H1 (cell line): ENCODE results near the gene HSF2. TPM values are rescaled to one million over a fixed set of nuclear protein-coding genes. Genes with fewer than 3 reads are reported as not detected.

Source experiments
- CTCF ChIA-PET: fragments of 300-600 bp; sonication (Branson Sonifier 250); formaldehyde crosslinking; loops from one replicate; lab custom pipeline; 2021; ENCODE audit not compliant: partially characterized antibody; lab: Charles Lee
- POLR2A ChIA-PET: fragments of 300-600 bp; sonication (Branson Sonifier 250); formaldehyde crosslinking; loops from one replicate; lab custom pipeline; 2021; ENCODE audit warnings: inconsistent platforms; ENCODE audit not compliant: partially characterized antibody; lab: Charles Lee
- DNase-seq, 2 experiments: peaks; one replicate each; pipeline versions ENCODE4 v3.0.0 to v3.0.0-alpha.2; 2010 to 2022; ENCODE audit warnings: low spot score in 2 of 2, low read depth in 1 of 2, mixed read lengths in 1 of 2
- FAIRE-seq: peaks from 2 replicates; lab custom pipeline; 2011; peaks lifted over from hg19 to GRCh38; lab: Jason Lieb, UNC
- H2AFZ ChIP-seq: 2 replicates; pipeline ENCODE4 v1.8.1; 2012; ENCODE audit warnings: low read length, inconsistent platforms
- H2AK5ac ChIP-seq: 2 replicates; pipeline ENCODE4 v1.6.1; 2013; ENCODE audit warnings: low read depth, low read length
- H2BK120ac ChIP-seq: replicated peaks from 2 replicates; pipeline ENCODE3; 2013; ENCODE audit warnings: low read depth, low read length, inconsistent platforms
- H2BK12ac ChIP-seq: 2 replicates; pipeline ENCODE4 v1.6.1; 2013; ENCODE audit warnings: low read depth, low read length
- H2BK15ac ChIP-seq: 2 replicates; pipeline ENCODE4 v1.6.1; 2013; ENCODE audit warnings: low read length
- H2BK20ac ChIP-seq: 2 replicates; pipeline ENCODE4 v1.6.1; 2013; ENCODE audit warnings: low read length
- H2BK5ac ChIP-seq: 2 replicates; pipeline ENCODE4 v1.6.1; 2013; ENCODE audit warnings: low read depth, low read length
- H3K14ac ChIP-seq: 2 replicates; pipeline ENCODE4 v1.6.1; 2013; ENCODE audit warnings: inconsistent platforms; ENCODE audit not compliant: insufficient read length
- H3K18ac ChIP-seq: 2 replicates; pipeline ENCODE4 v1.6.1; 2013; ENCODE audit warnings: low read length; ENCODE audit errors: extremely low read depth
- H3K23ac ChIP-seq: 2 replicates; pipeline ENCODE4 v1.6.1; 2013; ENCODE audit warnings: inconsistent platforms; ENCODE audit not compliant: insufficient read length
- H3K23me2 ChIP-seq: 2 replicates; pipeline ENCODE4 v1.6.1; 2013; ENCODE audit warnings: low read depth, low read length
- H3K27ac ChIP-seq: 2 replicates; pipeline ENCODE4 v1.6.1; 2011; ENCODE audit warnings: low read depth, low read length, inconsistent platforms
- H3K27me3 ChIP-seq, 4 experiments: replicated peaks in 1 of 4; 1 replicate in 1 of 4; 2 replicates in 3 of 4; pipeline versions ENCODE4 v1.6.1 to v1.8.1; 2011 to 2013; ENCODE audit warnings: low read length in 3 of 4, mild to moderate bottlenecking in 3 of 4, inconsistent platforms in 2 of 4, mixed read lengths in 2 of 4, moderate library complexity in 1 of 4; ENCODE audit not compliant: control insufficient read depth in 3 of 4, insufficient read depth in 3 of 4; ENCODE audit errors: extremely low read depth in 1 of 4
- H3K36me3 ChIP-seq, 4 experiments: 2 replicates each; pipeline versions ENCODE4 v1.6.1 to v1.8.1; 2011 to 2013; ENCODE audit warnings: mild to moderate bottlenecking in 4 of 4, low read length in 3 of 4, moderate library complexity in 2 of 4, control low read depth in 1 of 4, inconsistent platforms in 1 of 4; ENCODE audit not compliant: insufficient read depth in 4 of 4, control insufficient read depth in 2 of 4
- H3K4ac ChIP-seq: replicated peaks from 2 replicates; pipeline ENCODE3; 2013; ENCODE audit warnings: low read length, low read depth, mixed read lengths, inconsistent platforms; ENCODE audit not compliant: insufficient read length
- H3K4me1 ChIP-seq, 4 experiments: replicated peaks in 1 of 4; 1 replicate in 1 of 4; 2 replicates in 3 of 4; pipeline versions ENCODE4 v1.6.1 to v1.8.1; 2011 to 2013; ENCODE audit warnings: low read length in 3 of 4, inconsistent platforms in 2 of 4, mixed read lengths in 1 of 4; ENCODE audit not compliant: insufficient read depth in 4 of 4, control insufficient read depth in 3 of 4
- H3K4me2 ChIP-seq, 2 experiments: 2 replicates each; pipeline versions ENCODE4 v1.6.1 to v1.8.1; 2011 to 2013; ENCODE audit warnings: low read depth in 2 of 2, low read length in 2 of 2, control low read depth in 1 of 2, inconsistent platforms in 1 of 2, mild to moderate bottlenecking in 1 of 2; ENCODE audit not compliant: insufficient read depth in 1 of 2
- H3K4me3 ChIP-seq, 4 experiments: fragments of 200-600, 300-600 bp in 1 of 4; sonication (generic), shearing (Covaris generic), sonication (Bioruptor Twin) in 1 of 4; 2 replicates each; pipeline versions ENCODE4 v1.5.1 to v1.8.1; 2011 to 2016; ENCODE audit warnings: low read length in 4 of 4, low read depth in 3 of 4, control low read depth in 2 of 4, inconsistent platforms in 2 of 4, mild to moderate bottlenecking in 2 of 4, mixed read lengths in 1 of 4, moderate library complexity in 1 of 4; ENCODE audit not compliant: insufficient read depth in 2 of 4; ENCODE audit errors: extremely low read depth in 1 of 4
- H3K56ac ChIP-seq: replicated peaks from 2 replicates; pipeline ENCODE3; 2013; ENCODE audit warnings: low read depth, mild to moderate bottlenecking, mixed read lengths, low read length, inconsistent platforms; ENCODE audit not compliant: insufficient read length
- H3K79me1 ChIP-seq: 2 replicates; pipeline ENCODE4 v1.6.1; 2013; ENCODE audit warnings: low read depth, low read length, control low read depth
- H3K79me2 ChIP-seq, 2 experiments: 2 replicates each; pipeline versions ENCODE4 v1.6.1 to v1.8.1; 2012 to 2013; ENCODE audit warnings: low read length in 2 of 2, mild to moderate bottlenecking in 2 of 2, inconsistent platforms in 1 of 2; ENCODE audit not compliant: insufficient read depth in 2 of 2, control insufficient read depth in 1 of 2
- H3K9ac ChIP-seq, 4 experiments: replicated peaks in 1 of 4; 1 replicate in 1 of 4; 2 replicates in 3 of 4; pipeline versions ENCODE4 v1.6.1 to v1.8.1; 2011 to 2013; ENCODE audit warnings: low read depth in 3 of 4, low read length in 3 of 4, control low read depth in 2 of 4, mild to moderate bottlenecking in 2 of 4, moderate library complexity in 2 of 4, inconsistent platforms in 1 of 4; ENCODE audit errors: extremely low read depth in 1 of 4
- H3K9me3 ChIP-seq, 2 experiments: 2 replicates each; pipeline versions ENCODE4 v1.6.1 to v1.8.1; 2012 to 2013; ENCODE audit warnings: mild to moderate bottlenecking in 2 of 2, moderate library complexity in 2 of 2, control low read depth in 1 of 2, inconsistent platforms in 1 of 2, low read depth in 1 of 2, low read length in 1 of 2, mixed read lengths in 1 of 2; ENCODE audit not compliant: insufficient read depth in 2 of 2
- H4K20me1 ChIP-seq, 2 experiments: replicated peaks in 1 of 2; 2 replicates each; pipeline versions ENCODE3 to v1.8.1; 2011 to 2013; ENCODE audit warnings: inconsistent platforms in 2 of 2, low read length in 2 of 2, mild to moderate bottlenecking in 1 of 2; ENCODE audit not compliant: insufficient read depth in 2 of 2, control insufficient read depth in 1 of 2
- H4K5ac ChIP-seq: 2 replicates; pipeline ENCODE4 v1.6.1; 2013; ENCODE audit warnings: low read length, low read depth, mixed read lengths, inconsistent platforms; ENCODE audit not compliant: insufficient read length
- H4K8ac ChIP-seq: 2 replicates; pipeline ENCODE4 v1.8.0; 2013; ENCODE audit warnings: mild to moderate bottlenecking, moderate library complexity, low read length, inconsistent platforms; ENCODE audit not compliant: insufficient read depth; ENCODE audit errors: extremely low read depth
- H4K91ac ChIP-seq: replicated peaks from 2 replicates; pipeline ENCODE3; 2013; ENCODE audit warnings: low read length, mixed read lengths, inconsistent platforms; ENCODE audit not compliant: insufficient read length
- CBX5 ChIP-seq: fragments of 300-800, 300-1000 bp; sonication (generic); IDR thresholded peaks from 2 replicates; pipeline ENCODE4 v1.7.1; 2016; ENCODE audit warnings: antibody characterized with exemption, low read length, low read depth
- POLR2AphosphoS5 ChIP-seq: IDR thresholded peaks from 2 replicates; pipeline ENCODE4 v1.6.1; 2011; ENCODE audit warnings: low read depth, low read length
- RXRA ChIP-seq: IDR thresholded peaks from 2 replicates; pipeline ENCODE4 v1.6.1; 2011; ENCODE audit warnings: low read depth, mild to moderate bottlenecking, low read length, moderate library complexity; ENCODE audit not compliant: insufficient read depth
- WGBS, 2 experiments: shearing (Covaris generic) in 1 of 2; methylation state at CpG; one replicate each; pipeline versions ENCODE4 v1.1.6 to v1.1.7; 2013 to 2015; ENCODE audit warnings: low lambda C conversion rate in 2 of 2, mixed read lengths in 2 of 2, inconsistent platforms in 1 of 2, low coverage in 1 of 2, missing lambda C conversion rate in 1 of 2; ENCODE audit not compliant: insufficient replicate concordance in 2 of 2, insufficient coverage in 1 of 2, insufficient read length in 1 of 2; ENCODE audit errors: extremely low coverage in 1 of 2, missing lambda C conversion rate in 1 of 2; 5-methylcytosine and 5-hydroxymethylcytosine counted together
- polyA plus RNA-seq, 7 experiments: library from polyadenylated mRNA; depleted of rRNA in 3 of 7; stranded (reverse) in 5 of 7; unstranded in 2 of 7; fragments of >200 nt in 5 of 7; fragments of 200-250 nt in 2 of 7; gene quantifications; 1 replicate in 5 of 7; 2 replicates in 1 of 7; 4 replicates in 1 of 7; pipeline versions ENCODE4 v1.2.1 to v1.2.3, GENCODE V29; 2011 to 2013; ENCODE audit warnings: missing spikeins in 2 of 7, mixed read lengths in 2 of 7
- total RNA-seq: library from RNA; stranded (reverse); fragmentation: NEBNext Ultra II Directional; extraction: Animal tissue kit (Norgen Biotek cat#: 25700); gene quantifications from 2 replicates; pipeline ENCODE4 v1.2.1, GENCODE V29; 2021

Gene HSF2
- total and polyA plus RNA-seq, 2 of the 8 experiments (the other 6 are each of a cell fraction or from before 2014, with no cell fraction given), result 16.3 to 18.3 TPM

- no peak for DNase-seq
- no peaks in the 10 kb centered on the region for H4K20me1 ChIP-seq
- H3K4me3 ChIP-seq, result no peak overlapping the region
- H3K4ac ChIP-seq, result no peak overlapping the region
- no peak overlapping the region for H4K8ac ChIP-seq
- H2BK20ac ChIP-seq, result no peak overlapping the region
- no peak overlapping the region for H2AFZ ChIP-seq
- no peaks in the 10 kb centered on the region; a peak in 1 of 7 replicates for H3K4me1 ChIP-seq
- H3K27ac ChIP-seq, result no peak overlapping the region
- H3K79me2 ChIP-seq, result peaks cover 0 to 49% of the 10 kb centered on the region in 2 experiments; a peak in 3 of 4 replicates
- H2AK5ac ChIP-seq, result no peak overlapping the region
- H3K9ac ChIP-seq, result no peak overlapping the region
- H3K27me3 ChIP-seq, result no peaks in the 10 kb centered on the region
- H2BK120ac ChIP-seq, result no peak overlapping the region
- H4K91ac ChIP-seq, result no peak overlapping the region
- WGBS, 2 experiments, result 90% methylated on average over 1 of the region's 1 CpG; no CpG with 5 or more reads in 1 of the 2 experiments
- no peak overlapping the region for H3K18ac ChIP-seq
- no peak overlapping the region for H3K14ac ChIP-seq
- no peak for TF ChIP-seq POLR2AphosphoS5
- TF ChIP-seq RXRA, result no peak
- no peak for TF ChIP-seq CBX5
- H3K23ac ChIP-seq, result no peak overlapping the region
- no peak overlapping the region for H3K4me2 ChIP-seq
- no peak overlapping the region for H4K5ac ChIP-seq
- ChIA-PET CTCF (interaction anchor here (1.1 to 1.5 kb wide), 2 partner anchors 11 to 17 kb away, joined by 3 to 5 read pairs; no protein-coding TSS in a partner anchor), POLR2A (no interaction called here)
- H2BK12ac ChIP-seq, result no peak overlapping the region
- no peak overlapping the region for H2BK15ac ChIP-seq
- H3K79me1 ChIP-seq, result no peaks in the 10 kb centered on the region; the same call in 1 of the 2 replicates
- H3K9me3 ChIP-seq, result no peaks in the 10 kb centered on the region
- no peak overlapping the region for H3K56ac ChIP-seq
- no peak for FAIRE-seq
- H2BK5ac ChIP-seq, result no peak overlapping the region
- no peaks in the 10 kb centered on the region for H3K23me2 ChIP-seq
- peaks cover 0 to 17% (median 2%) of the 10 kb centered on the region in 4 experiments; a peak in 3 of 8 replicates for H3K36me3 ChIP-seq
Measured at GRCh38 chr6:122458087-122458486, 58.6 kb downstream of the HSF2 start.
